ENCODE measurements around the gene SYNGAP1.

- no peak for TF ChIP-seq CTCF (IDR thresholded peaks at IDR 0.05; ENCODE audit: low read depth, low read length, missing input control)
- no peak for TF ChIP-seq SP1 (IDR thresholded peaks at IDR 0.05)
Measured at GRCh38 chr6:33490198-33490597, 70.3 kb downstream of the SYNGAP1 start.

Data from liver (tissue), 3 donors.